H1 (cell line): ENCODE measurements around the gene TOM1. TPM values are rescaled to one million over a fixed set of nuclear protein-coding genes. Genes with fewer than 3 reads are reported as not detected.

Source experiments
- CTCF ChIA-PET: fragments of 300-600 bp; sonication (Branson Sonifier 250); formaldehyde crosslinking; loops from one replicate; lab custom pipeline; 2021; ENCODE audit not compliant: partially characterized antibody; lab: Charles Lee
- POLR2A ChIA-PET: fragments of 300-600 bp; sonication (Branson Sonifier 250); formaldehyde crosslinking; loops from one replicate; lab custom pipeline; 2021; ENCODE audit warnings: inconsistent platforms; ENCODE audit not compliant: partially characterized antibody; lab: Charles Lee
- DNase-seq, 2 experiments: peaks; one replicate each; pipeline versions ENCODE4 v3.0.0 to v3.0.0-alpha.2; 2010 to 2022; ENCODE audit warnings: low spot score in 2 of 2, low read depth in 1 of 2, mixed read lengths in 1 of 2
- FAIRE-seq: peaks from 2 replicates; lab custom pipeline; 2011; peaks lifted over from hg19 to GRCh38; lab: Jason Lieb, UNC
- H2AFZ ChIP-seq: 2 replicates; pipeline ENCODE4 v1.8.1; 2012; ENCODE audit warnings: low read length, inconsistent platforms
- H2AK5ac ChIP-seq: 2 replicates; pipeline ENCODE4 v1.6.1; 2013; ENCODE audit warnings: low read depth, low read length
- H2BK120ac ChIP-seq: replicated peaks from 2 replicates; pipeline ENCODE3; 2013; ENCODE audit warnings: low read depth, low read length, inconsistent platforms
- H2BK12ac ChIP-seq: 2 replicates; pipeline ENCODE4 v1.6.1; 2013; ENCODE audit warnings: low read depth, low read length
- H2BK15ac ChIP-seq: 2 replicates; pipeline ENCODE4 v1.6.1; 2013; ENCODE audit warnings: low read length
- H2BK20ac ChIP-seq: 2 replicates; pipeline ENCODE4 v1.6.1; 2013; ENCODE audit warnings: low read length
- H2BK5ac ChIP-seq: 2 replicates; pipeline ENCODE4 v1.6.1; 2013; ENCODE audit warnings: low read depth, low read length
- H3K14ac ChIP-seq: 2 replicates; pipeline ENCODE4 v1.6.1; 2013; ENCODE audit warnings: inconsistent platforms; ENCODE audit not compliant: insufficient read length
- H3K18ac ChIP-seq: 2 replicates; pipeline ENCODE4 v1.6.1; 2013; ENCODE audit warnings: low read length; ENCODE audit errors: extremely low read depth
- H3K23ac ChIP-seq: 2 replicates; pipeline ENCODE4 v1.6.1; 2013; ENCODE audit warnings: inconsistent platforms; ENCODE audit not compliant: insufficient read length
- H3K23me2 ChIP-seq: 2 replicates; pipeline ENCODE4 v1.6.1; 2013; ENCODE audit warnings: low read depth, low read length
- H3K27ac ChIP-seq: 2 replicates; pipeline ENCODE4 v1.6.1; 2011; ENCODE audit warnings: low read depth, low read length, inconsistent platforms
- H3K27me3 ChIP-seq, 4 experiments: replicated peaks in 1 of 4; 1 replicate in 1 of 4; 2 replicates in 3 of 4; pipeline versions ENCODE4 v1.6.1 to v1.8.1; 2011 to 2013; ENCODE audit warnings: low read length in 3 of 4, mild to moderate bottlenecking in 3 of 4, inconsistent platforms in 2 of 4, mixed read lengths in 2 of 4, moderate library complexity in 1 of 4; ENCODE audit not compliant: control insufficient read depth in 3 of 4, insufficient read depth in 3 of 4; ENCODE audit errors: extremely low read depth in 1 of 4
- H3K36me3 ChIP-seq, 4 experiments: 2 replicates each; pipeline versions ENCODE4 v1.6.1 to v1.8.1; 2011 to 2013; ENCODE audit warnings: mild to moderate bottlenecking in 4 of 4, low read length in 3 of 4, moderate library complexity in 2 of 4, control low read depth in 1 of 4, inconsistent platforms in 1 of 4; ENCODE audit not compliant: insufficient read depth in 4 of 4, control insufficient read depth in 2 of 4
- H3K4ac ChIP-seq: replicated peaks from 2 replicates; pipeline ENCODE3; 2013; ENCODE audit warnings: low read length, low read depth, mixed read lengths, inconsistent platforms; ENCODE audit not compliant: insufficient read length
- H3K4me1 ChIP-seq, 4 experiments: replicated peaks in 1 of 4; 1 replicate in 1 of 4; 2 replicates in 3 of 4; pipeline versions ENCODE4 v1.6.1 to v1.8.1; 2011 to 2013; ENCODE audit warnings: low read length in 3 of 4, inconsistent platforms in 2 of 4, mixed read lengths in 1 of 4; ENCODE audit not compliant: insufficient read depth in 4 of 4, control insufficient read depth in 3 of 4
- H3K4me2 ChIP-seq, 2 experiments: 2 replicates each; pipeline versions ENCODE4 v1.6.1 to v1.8.1; 2011 to 2013; ENCODE audit warnings: low read depth in 2 of 2, low read length in 2 of 2, control low read depth in 1 of 2, inconsistent platforms in 1 of 2, mild to moderate bottlenecking in 1 of 2; ENCODE audit not compliant: insufficient read depth in 1 of 2
- H3K4me3 ChIP-seq, 4 experiments: fragments of 200-600, 300-600 bp in 1 of 4; sonication (generic), shearing (Covaris generic), sonication (Bioruptor Twin) in 1 of 4; 2 replicates each; pipeline versions ENCODE4 v1.5.1 to v1.8.1; 2011 to 2016; ENCODE audit warnings: low read length in 4 of 4, low read depth in 3 of 4, control low read depth in 2 of 4, inconsistent platforms in 2 of 4, mild to moderate bottlenecking in 2 of 4, mixed read lengths in 1 of 4, moderate library complexity in 1 of 4; ENCODE audit not compliant: insufficient read depth in 2 of 4; ENCODE audit errors: extremely low read depth in 1 of 4
- H3K56ac ChIP-seq: replicated peaks from 2 replicates; pipeline ENCODE3; 2013; ENCODE audit warnings: low read depth, mild to moderate bottlenecking, mixed read lengths, low read length, inconsistent platforms; ENCODE audit not compliant: insufficient read length
- H3K79me1 ChIP-seq: 2 replicates; pipeline ENCODE4 v1.6.1; 2013; ENCODE audit warnings: low read depth, low read length, control low read depth
- H3K79me2 ChIP-seq, 2 experiments: 2 replicates each; pipeline versions ENCODE4 v1.6.1 to v1.8.1; 2012 to 2013; ENCODE audit warnings: low read length in 2 of 2, mild to moderate bottlenecking in 2 of 2, inconsistent platforms in 1 of 2; ENCODE audit not compliant: insufficient read depth in 2 of 2, control insufficient read depth in 1 of 2
- H3K9ac ChIP-seq, 4 experiments: replicated peaks in 1 of 4; 1 replicate in 1 of 4; 2 replicates in 3 of 4; pipeline versions ENCODE4 v1.6.1 to v1.8.1; 2011 to 2013; ENCODE audit warnings: low read depth in 3 of 4, low read length in 3 of 4, control low read depth in 2 of 4, mild to moderate bottlenecking in 2 of 4, moderate library complexity in 2 of 4, inconsistent platforms in 1 of 4; ENCODE audit errors: extremely low read depth in 1 of 4
- H3K9me3 ChIP-seq, 2 experiments: 2 replicates each; pipeline versions ENCODE4 v1.6.1 to v1.8.1; 2012 to 2013; ENCODE audit warnings: mild to moderate bottlenecking in 2 of 2, moderate library complexity in 2 of 2, control low read depth in 1 of 2, inconsistent platforms in 1 of 2, low read depth in 1 of 2, low read length in 1 of 2, mixed read lengths in 1 of 2; ENCODE audit not compliant: insufficient read depth in 2 of 2
- H4K20me1 ChIP-seq, 2 experiments: replicated peaks in 1 of 2; 2 replicates each; pipeline versions ENCODE3 to v1.8.1; 2011 to 2013; ENCODE audit warnings: inconsistent platforms in 2 of 2, low read length in 2 of 2, mild to moderate bottlenecking in 1 of 2; ENCODE audit not compliant: insufficient read depth in 2 of 2, control insufficient read depth in 1 of 2
- H4K5ac ChIP-seq: 2 replicates; pipeline ENCODE4 v1.6.1; 2013; ENCODE audit warnings: low read length, low read depth, mixed read lengths, inconsistent platforms; ENCODE audit not compliant: insufficient read length
- H4K8ac ChIP-seq: 2 replicates; pipeline ENCODE4 v1.8.0; 2013; ENCODE audit warnings: mild to moderate bottlenecking, moderate library complexity, low read length, inconsistent platforms; ENCODE audit not compliant: insufficient read depth; ENCODE audit errors: extremely low read depth
- H4K91ac ChIP-seq: replicated peaks from 2 replicates; pipeline ENCODE3; 2013; ENCODE audit warnings: low read length, mixed read lengths, inconsistent platforms; ENCODE audit not compliant: insufficient read length
- ASH2L ChIP-seq: fragments of 200-600, 300-600 bp; sonication (generic); IDR thresholded peaks from one replicate; pipeline ENCODE4 v1.7.1; 2017; ENCODE audit warnings: low read length
- CTBP2 ChIP-seq: IDR thresholded peaks from 2 replicates; pipeline ENCODE4 v1.7.0; 2011; ENCODE audit warnings: borderline replicate concordance, mild to moderate bottlenecking, moderate library complexity, mixed read lengths, low read length; ENCODE audit not compliant: insufficient read depth, insufficient read length
- HDAC2 ChIP-seq, 2 experiments: fragments of 300-600 bp in 1 of 2; sonication (generic) in 1 of 2; IDR thresholded peaks; 2 replicates each; pipeline ENCODE4 v1.6.1; 2011 to 2012; ENCODE audit warnings: low read depth in 2 of 2, low read length in 2 of 2, mild to moderate bottlenecking in 2 of 2, moderate library complexity in 2 of 2, borderline replicate concordance in 1 of 2, inconsistent platforms in 1 of 2
- HDAC6 ChIP-seq: IDR thresholded peaks from one replicate; pipeline ENCODE4 v1.7.1; 2012; ENCODE audit warnings: low read depth, mild to moderate bottlenecking, inconsistent platforms, low read length, moderate library complexity
- POLR2A ChIP-seq, 2 experiments: IDR thresholded peaks; 1 replicate in 1 of 2; 2 replicates in 1 of 2; pipeline ENCODE4 v1.6.1; 2011; ENCODE audit warnings: low read depth in 2 of 2, low read length in 2 of 2, mild to moderate bottlenecking in 2 of 2; ENCODE audit errors: control extremely low read depth in 1 of 2
- RAD21 ChIP-seq, 2 experiments: IDR thresholded peaks in 1 of 2; conservative IDR thresholded peaks in 1 of 2; 2 replicates each; pipeline ENCODE4 v1.6.1; 2011; ENCODE audit warnings: low read depth in 2 of 2, low read length in 2 of 2, improper control_type of control experiment in 1 of 2, inconsistent platforms in 1 of 2, mild to moderate bottlenecking in 1 of 2, moderate library complexity in 1 of 2
- SIX5 ChIP-seq: IDR thresholded peaks from 2 replicates; pipeline ENCODE4 v1.6.1; 2011; ENCODE audit warnings: mild to moderate bottlenecking, low read depth, low read length
- TAF1 ChIP-seq: IDR thresholded peaks from 2 replicates; pipeline ENCODE4 v1.6.1; 2011; ENCODE audit warnings: mild to moderate bottlenecking, low read depth, low read length
- TEAD4 ChIP-seq: IDR thresholded peaks from 2 replicates; pipeline ENCODE4 v1.6.1; 2012; ENCODE audit warnings: low read depth, low read length, inconsistent platforms, mixed read lengths
- WGBS, 2 experiments: shearing (Covaris generic) in 1 of 2; methylation state at CpG; one replicate each; pipeline versions ENCODE4 v1.1.6 to v1.1.7; 2013 to 2015; ENCODE audit warnings: low lambda C conversion rate in 2 of 2, mixed read lengths in 2 of 2, inconsistent platforms in 1 of 2, low coverage in 1 of 2, missing lambda C conversion rate in 1 of 2; ENCODE audit not compliant: insufficient replicate concordance in 2 of 2, insufficient coverage in 1 of 2, insufficient read length in 1 of 2; ENCODE audit errors: extremely low coverage in 1 of 2, missing lambda C conversion rate in 1 of 2; 5-methylcytosine and 5-hydroxymethylcytosine counted together
- polyA plus RNA-seq, 7 experiments: library from polyadenylated mRNA; depleted of rRNA in 3 of 7; stranded (reverse) in 5 of 7; unstranded in 2 of 7; fragments of >200 nt in 5 of 7; fragments of 200-250 nt in 2 of 7; gene quantifications; 1 replicate in 5 of 7; 2 replicates in 1 of 7; 4 replicates in 1 of 7; pipeline versions ENCODE4 v1.2.1 to v1.2.3, GENCODE V29; 2011 to 2013; ENCODE audit warnings: missing spikeins in 2 of 7, mixed read lengths in 2 of 7
- total RNA-seq: library from RNA; stranded (reverse); fragmentation: NEBNext Ultra II Directional; extraction: Animal tissue kit (Norgen Biotek cat#: 25700); gene quantifications from 2 replicates; pipeline ENCODE4 v1.2.1, GENCODE V29; 2021
- TF ChIP-seq, protein P1 (sequence below): IDR thresholded peaks from 2 replicates; pipeline ENCODE4 v1.6.1; 2011; ENCODE audit warnings: low read depth, mild to moderate bottlenecking, low read length; ENCODE audit not compliant: insufficient read depth

The TOM1 gene
- total and polyA plus RNA-seq, 2 of the 8 experiments (the other 6 are each of a cell fraction or from before 2014, with no cell fraction given): 25.1 to 39.2 TPM

DNA sequence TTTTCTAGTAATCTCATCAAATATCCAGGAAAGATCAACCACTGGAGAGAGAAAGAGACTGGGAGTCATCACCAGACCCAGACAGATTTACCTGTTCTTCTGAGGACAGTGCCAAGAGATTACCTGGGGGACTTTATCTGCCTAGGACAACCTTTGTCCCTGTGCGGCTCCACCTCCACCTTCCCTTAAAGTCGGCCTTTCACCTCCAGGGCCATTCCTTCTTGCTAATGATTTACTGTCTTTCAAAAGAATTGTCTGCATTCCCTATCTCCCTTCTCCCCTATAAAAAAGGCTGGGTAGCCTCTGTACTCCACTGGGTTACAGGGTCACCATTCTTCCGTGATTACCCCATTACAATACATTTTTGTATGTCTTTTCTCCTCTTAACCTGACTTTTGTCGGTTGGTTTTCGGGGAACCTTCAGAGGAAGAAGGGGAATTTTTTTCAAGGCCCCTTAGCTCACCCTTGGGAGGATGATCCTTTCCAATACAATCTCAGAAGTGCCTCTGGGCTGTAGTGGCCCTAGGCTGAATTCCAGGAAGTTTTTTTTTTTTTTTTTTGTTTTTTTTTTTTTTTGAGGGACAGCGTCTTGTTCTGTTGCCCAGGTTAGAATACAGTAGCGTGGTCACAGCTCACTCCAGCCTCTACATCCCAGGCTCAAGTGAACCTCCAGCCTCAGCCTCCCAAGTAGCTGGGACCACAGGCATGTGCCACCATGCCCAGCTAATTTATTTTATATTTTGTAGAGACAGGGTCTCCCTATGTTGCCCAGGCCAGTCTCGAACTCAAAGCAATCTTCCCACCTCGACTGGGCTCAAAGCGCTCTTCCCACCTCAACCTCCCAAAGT lies 79.7 kb downstream of the TOM1 start:
- H3K18ac ChIP-seq: 0 out of 2 replicates have a peak overlapping the region, but pooled peaks have one; percentile 26
- 0 out of 8 replicates have a peak, but pooled peaks cover 0 to 3% (median 0%) of the 10 kb centered on the region in 4 experiments for H3K36me3 ChIP-seq
- no peak overlapping the region for H4K5ac ChIP-seq
- peak overlapping the region; percentile 58 for H4K91ac ChIP-seq
- no peak overlapping the region for H2BK120ac ChIP-seq
- no peaks in the 10 kb centered on the region for H4K20me1 ChIP-seq
- peaks cover 8% of the 10 kb centered on the region; the same call in 1 of the 2 replicates for H3K23me2 ChIP-seq
- H2BK5ac ChIP-seq: peak overlapping the region; percentile 95; the same call in 1 of the 2 replicates
- no peak overlapping the region for H3K23ac ChIP-seq
- H3K4me1 ChIP-seq: peaks cover 22 to 31% (median 26%) of the 10 kb centered on the region in 4 experiments
- no peak overlapping the region for H3K56ac ChIP-seq
- H3K4me3 ChIP-seq: no peak overlapping the region
- peak overlapping the region; percentile 17; the same call in 1 of the 2 replicates for H2AK5ac ChIP-seq
- H3K4me2 ChIP-seq: no peak overlapping the region
- H3K27ac ChIP-seq: no peak overlapping the region
- WGBS, 2 experiments: 85% methylated on average over 9 of the region's 10 CpGs; no CpG with 5 or more reads in 1 of the 2 experiments
- DNase-seq (no peak), FAIRE-seq (no peak)
- H3K14ac ChIP-seq: no peak overlapping the region
- H2AFZ ChIP-seq: no peak overlapping the region
- no peak overlapping the region for H4K8ac ChIP-seq
- no peak overlapping the region for H2BK15ac ChIP-seq
- no peak overlapping the region for H3K4ac ChIP-seq
- no peaks in the 10 kb centered on the region for H3K9me3 ChIP-seq
- H2BK20ac ChIP-seq: peak overlapping the region; percentile 82; the same call in 1 of the 2 replicates
- H3K27me3 ChIP-seq: no peaks in the 10 kb centered on the region; a peak in 1 of 7 replicates
- H3K79me2 ChIP-seq: peaks cover 0 to 4% of the 10 kb centered on the region in 2 experiments; a peak in 1 of 4 replicates
- peak overlapping the region; percentile 18; the same call in 1 of the 2 replicates for H2BK12ac ChIP-seq
- ChIA-PET CTCF (interaction anchor here (1.3 to 1.6 kb wide), 2 partner anchors 28 to 159 kb away, joined by 3 to 4 read pairs; no protein-coding TSS in a partner anchor), POLR2A (interaction anchor here (57.4 kb wide), 1 partner anchor 35 kb away, joined by 1995 read pairs; the partner anchor contains the start of gene MCM5)
- H3K79me1 ChIP-seq: peaks cover 2% of the 10 kb centered on the region; the same call in 1 of the 2 replicates
- H3K9ac ChIP-seq: no peak overlapping the region
- TF ChIP-seq HDAC2 (IDR thresholded peaks at IDR 0.05; ENCODE audit: borderline replicate concordance in 1 of 2, low read depth in 2 of 2, low read length in 2 of 2) (no peak), CTBP2 (no peak), ASH2L (no peak), SIX5 (no peak), HDAC6 (no peak), TEAD4 (no peak), POLR2A (IDR thresholded peaks at IDR 0.05; ENCODE audit: control extremely low read depth in 1 of 2, low read depth in 2 of 2, low read length in 2 of 2) (no peak), TAF1 (no peak), RAD21 (IDR thresholded peaks at IDR 0.05 in 1 of 2, conservative IDR thresholded peaks at IDR 0.05 in 1 of 2; ENCODE audit: low read depth in 2 of 2, low read length in 2 of 2) (no peak)
- TF ChIP-seq, protein P1, sequence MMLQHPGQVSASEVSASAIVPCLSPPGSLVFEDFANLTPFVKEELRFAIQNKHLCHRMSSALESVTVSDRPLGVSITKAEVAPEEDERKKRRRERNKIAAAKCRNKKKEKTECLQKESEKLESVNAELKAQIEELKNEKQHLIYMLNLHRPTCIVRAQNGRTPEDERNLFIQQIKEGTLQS: no peak
